SK-N-SH (cell line): ENCODE measurements around the gene EXOC1.

Source experiments
- EZH2phosphoT487 ChIP-seq: fragments of 200-600 bp; sonication (generic); IDR thresholded peaks from 2 replicates; pipeline ENCODE4 v1.6.1; 2017; ENCODE audit warnings: low read depth, mixed run types, mild to moderate bottlenecking, antibody characterized with exemption, moderate library complexity, borderline replicate concordance
- FOXM1 ChIP-seq: IDR thresholded peaks from 2 replicates; pipeline ENCODE4 v1.4.0; 2012; ENCODE audit warnings: low read depth, mild to moderate bottlenecking
- JUND ChIP-seq: IDR thresholded peaks from 2 replicates; pipeline ENCODE4 v1.4.0; 2012
- POLR2AphosphoS5 ChIP-seq: IDR thresholded peaks from 2 replicates; pipeline ENCODE4 v1.6.1; 2012; ENCODE audit warnings: low read depth, low read length
- RCOR1 ChIP-seq: fragments of 150-350 bp; IDR thresholded peaks from 2 replicates; pipeline ENCODE4 v1.6.1; 2017; ENCODE audit warnings: antibody characterized with exemption, low read length
- RXRA ChIP-seq: IDR thresholded peaks from 2 replicates; pipeline ENCODE4 v1.4.0; 2012; ENCODE audit warnings: low read depth, mild to moderate bottlenecking, borderline replicate concordance
- SMC3 ChIP-seq: IDR thresholded peaks from 2 replicates; pipeline ENCODE4 v1.6.1; 2012; ENCODE audit warnings: low read depth, low read length, improper control_type of control experiment
- TF ChIP-seq, protein P1 (sequence below): fragments of 200-600 bp; sonication (generic); IDR thresholded peaks from 2 replicates; pipeline ENCODE4 v1.6.1; 2017; ENCODE audit warnings: antibody characterized with exemption, mild to moderate bottlenecking, moderate library complexity
- TF ChIP-seq, protein P2 (sequence below): fragments of 150-350 bp; IDR thresholded peaks from 2 replicates; pipeline ENCODE4 v1.6.1; 2017; ENCODE audit warnings: antibody characterized with exemption, low read length, low read depth, borderline replicate concordance
- TF ChIP-seq, protein P3 (sequence below): IDR thresholded peaks from 2 replicates; pipeline ENCODE4 v1.4.0; 2012; ENCODE audit warnings: low read depth, borderline replicate concordance
- TF ChIP-seq, protein P4 (sequence below): IDR thresholded peaks from 2 replicates; pipeline ENCODE4 v1.6.1; 2012; ENCODE audit warnings: mild to moderate bottlenecking, low read depth, low read length, moderate library complexity
- TF ChIP-seq, protein P5 (sequence below): IDR thresholded peaks from 2 replicates; pipeline ENCODE4 v1.4.0; 2012; ENCODE audit warnings: low read depth, borderline replicate concordance

DNA sequence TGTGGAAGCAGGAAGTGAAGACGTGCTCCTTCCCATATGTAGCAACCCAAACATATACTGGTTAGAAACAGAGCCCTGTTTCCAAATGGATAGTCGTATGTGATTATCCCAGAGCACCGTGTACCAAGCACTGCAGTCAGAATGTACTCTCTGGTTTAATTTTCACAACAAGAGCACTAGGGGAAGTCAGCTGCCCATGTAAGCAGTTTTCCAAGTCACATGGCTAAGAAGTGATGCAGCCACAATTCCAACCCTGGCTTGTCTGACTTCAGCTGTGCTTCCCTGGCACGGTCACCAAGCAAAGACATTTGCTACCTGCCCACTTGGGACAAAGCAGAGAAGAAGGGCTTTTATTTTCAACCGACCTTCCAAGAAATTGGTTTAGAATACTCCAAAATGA, 67.1 kb downstream of the EXOC1 start:
- TF ChIP-seq, protein P1, sequence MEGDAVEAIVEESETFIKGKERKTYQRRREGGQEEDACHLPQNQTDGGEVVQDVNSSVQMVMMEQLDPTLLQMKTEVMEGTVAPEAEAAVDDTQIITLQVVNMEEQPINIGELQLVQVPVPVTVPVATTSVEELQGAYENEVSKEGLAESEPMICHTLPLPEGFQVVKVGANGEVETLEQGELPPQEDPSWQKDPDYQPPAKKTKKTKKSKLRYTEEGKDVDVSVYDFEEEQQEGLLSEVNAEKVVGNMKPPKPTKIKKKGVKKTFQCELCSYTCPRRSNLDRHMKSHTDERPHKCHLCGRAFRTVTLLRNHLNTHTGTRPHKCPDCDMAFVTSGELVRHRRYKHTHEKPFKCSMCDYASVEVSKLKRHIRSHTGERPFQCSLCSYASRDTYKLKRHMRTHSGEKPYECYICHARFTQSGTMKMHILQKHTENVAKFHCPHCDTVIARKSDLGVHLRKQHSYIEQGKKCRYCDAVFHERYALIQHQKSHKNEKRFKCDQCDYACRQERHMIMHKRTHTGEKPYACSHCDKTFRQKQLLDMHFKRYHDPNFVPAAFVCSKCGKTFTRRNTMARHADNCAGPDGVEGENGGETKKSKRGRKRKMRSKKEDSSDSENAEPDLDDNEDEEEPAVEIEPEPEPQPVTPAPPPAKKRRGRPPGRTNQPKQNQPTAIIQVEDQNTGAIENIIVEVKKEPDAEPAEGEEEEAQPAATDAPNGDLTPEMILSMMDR, result no peak
- TF ChIP-seq JUND (no peak), POLR2AphosphoS5 (no peak), SMC3 (no peak), RXRA (no peak), FOXM1 (no peak), EZH2phosphoT487 (no peak), RCOR1 (no peak)
- TF ChIP-seq, protein P2, sequence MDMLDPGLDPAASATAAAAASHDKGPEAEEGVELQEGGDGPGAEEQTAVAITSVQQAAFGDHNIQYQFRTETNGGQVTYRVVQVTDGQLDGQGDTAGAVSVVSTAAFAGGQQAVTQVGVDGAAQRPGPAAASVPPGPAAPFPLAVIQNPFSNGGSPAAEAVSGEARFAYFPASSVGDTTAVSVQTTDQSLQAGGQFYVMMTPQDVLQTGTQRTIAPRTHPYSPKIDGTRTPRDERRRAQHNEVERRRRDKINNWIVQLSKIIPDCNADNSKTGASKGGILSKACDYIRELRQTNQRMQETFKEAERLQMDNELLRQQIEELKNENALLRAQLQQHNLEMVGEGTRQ, result no peak
- TF ChIP-seq, protein P3, sequence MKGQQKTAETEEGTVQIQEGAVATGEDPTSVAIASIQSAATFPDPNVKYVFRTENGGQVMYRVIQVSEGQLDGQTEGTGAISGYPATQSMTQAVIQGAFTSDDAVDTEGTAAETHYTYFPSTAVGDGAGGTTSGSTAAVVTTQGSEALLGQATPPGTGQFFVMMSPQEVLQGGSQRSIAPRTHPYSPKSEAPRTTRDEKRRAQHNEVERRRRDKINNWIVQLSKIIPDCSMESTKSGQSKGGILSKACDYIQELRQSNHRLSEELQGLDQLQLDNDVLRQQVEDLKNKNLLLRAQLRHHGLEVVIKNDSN, result no peak
- TF ChIP-seq, protein P4, sequence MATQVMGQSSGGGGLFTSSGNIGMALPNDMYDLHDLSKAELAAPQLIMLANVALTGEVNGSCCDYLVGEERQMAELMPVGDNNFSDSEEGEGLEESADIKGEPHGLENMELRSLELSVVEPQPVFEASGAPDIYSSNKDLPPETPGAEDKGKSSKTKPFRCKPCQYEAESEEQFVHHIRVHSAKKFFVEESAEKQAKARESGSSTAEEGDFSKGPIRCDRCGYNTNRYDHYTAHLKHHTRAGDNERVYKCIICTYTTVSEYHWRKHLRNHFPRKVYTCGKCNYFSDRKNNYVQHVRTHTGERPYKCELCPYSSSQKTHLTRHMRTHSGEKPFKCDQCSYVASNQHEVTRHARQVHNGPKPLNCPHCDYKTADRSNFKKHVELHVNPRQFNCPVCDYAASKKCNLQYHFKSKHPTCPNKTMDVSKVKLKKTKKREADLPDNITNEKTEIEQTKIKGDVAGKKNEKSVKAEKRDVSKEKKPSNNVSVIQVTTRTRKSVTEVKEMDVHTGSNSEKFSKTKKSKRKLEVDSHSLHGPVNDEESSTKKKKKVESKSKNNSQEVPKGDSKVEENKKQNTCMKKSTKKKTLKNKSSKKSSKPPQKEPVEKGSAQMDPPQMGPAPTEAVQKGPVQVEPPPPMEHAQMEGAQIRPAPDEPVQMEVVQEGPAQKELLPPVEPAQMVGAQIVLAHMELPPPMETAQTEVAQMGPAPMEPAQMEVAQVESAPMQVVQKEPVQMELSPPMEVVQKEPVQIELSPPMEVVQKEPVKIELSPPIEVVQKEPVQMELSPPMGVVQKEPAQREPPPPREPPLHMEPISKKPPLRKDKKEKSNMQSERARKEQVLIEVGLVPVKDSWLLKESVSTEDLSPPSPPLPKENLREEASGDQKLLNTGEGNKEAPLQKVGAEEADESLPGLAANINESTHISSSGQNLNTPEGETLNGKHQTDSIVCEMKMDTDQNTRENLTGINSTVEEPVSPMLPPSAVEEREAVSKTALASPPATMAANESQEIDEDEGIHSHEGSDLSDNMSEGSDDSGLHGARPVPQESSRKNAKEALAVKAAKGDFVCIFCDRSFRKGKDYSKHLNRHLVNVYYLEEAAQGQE, result no peak
- TF ChIP-seq, protein P5, sequence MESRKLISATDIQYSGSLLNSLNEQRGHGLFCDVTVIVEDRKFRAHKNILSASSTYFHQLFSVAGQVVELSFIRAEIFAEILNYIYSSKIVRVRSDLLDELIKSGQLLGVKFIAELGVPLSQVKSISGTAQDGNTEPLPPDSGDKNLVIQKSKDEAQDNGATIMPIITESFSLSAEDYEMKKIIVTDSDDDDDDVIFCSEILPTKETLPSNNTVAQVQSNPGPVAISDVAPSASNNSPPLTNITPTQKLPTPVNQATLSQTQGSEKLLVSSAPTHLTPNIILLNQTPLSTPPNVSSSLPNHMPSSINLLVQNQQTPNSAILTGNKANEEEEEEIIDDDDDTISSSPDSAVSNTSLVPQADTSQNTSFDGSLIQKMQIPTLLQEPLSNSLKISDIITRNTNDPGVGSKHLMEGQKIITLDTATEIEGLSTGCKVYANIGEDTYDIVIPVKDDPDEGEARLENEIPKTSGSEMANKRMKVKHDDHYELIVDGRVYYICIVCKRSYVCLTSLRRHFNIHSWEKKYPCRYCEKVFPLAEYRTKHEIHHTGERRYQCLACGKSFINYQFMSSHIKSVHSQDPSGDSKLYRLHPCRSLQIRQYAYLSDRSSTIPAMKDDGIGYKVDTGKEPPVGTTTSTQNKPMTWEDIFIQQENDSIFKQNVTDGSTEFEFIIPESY, result no peak
